Urinary bladder (tissue), 4 donors: ENCODE measurements around the gene HOTAIR. TPM values are rescaled to one million over a fixed set of nuclear protein-coding genes. Genes with fewer than 3 reads are reported as not detected.
A peak's percentile ranks its signal among the peaks of the same experiment; 100 is the strongest.

Source experiments
- DNase-seq: peaks from one replicate; pipeline ENCODE4 v3.0.0-alpha.2; 2015; ENCODE audit errors: extremely low spot score
- H3K27ac ChIP-seq: one replicate; pipeline ENCODE4 v1.5.1; 2013; ENCODE audit warnings: low read depth, mild to moderate bottlenecking, moderate library complexity
- H3K36me3 ChIP-seq: one replicate; pipeline ENCODE4 v1.6.1; 2013; ENCODE audit warnings: mild to moderate bottlenecking, moderate library complexity; ENCODE audit not compliant: insufficient read depth
- H3K4me1 ChIP-seq: one replicate; pipeline ENCODE4 v1.6.1; 2013; ENCODE audit warnings: mild to moderate bottlenecking, moderate library complexity; ENCODE audit not compliant: insufficient read depth
- H3K4me3 ChIP-seq: one replicate; pipeline ENCODE4 v1.5.1; 2013; ENCODE audit warnings: low read depth, low read length
- WGBS: extraction: QIAGEN DNeasy Blood & Tissue Kit; methylation state at CpG from one replicate; pipeline ENCODE4 v1.1.7; 2013; 5-methylcytosine and 5-hydroxymethylcytosine counted together
- polyA plus RNA-seq: library from polyadenylated mRNA; stranded (reverse); fragments of 200-250 nt; gene quantifications from one replicate; pipeline ENCODE4 v1.2.3, GENCODE V29; 2013
- total RNA-seq: library from RNA; depleted of rRNA; stranded (reverse); fragments of >200 nt; gene quantifications from one replicate; pipeline ENCODE4 v1.2.3, GENCODE V29; 2014
- donor health status: healthy with polysubstance abuse.
- donor health status: healthy.

HOTAIR gene
- total and polyA plus RNA-seq, 2 donors: 1.1 to 6.3 TPM

DNA sequence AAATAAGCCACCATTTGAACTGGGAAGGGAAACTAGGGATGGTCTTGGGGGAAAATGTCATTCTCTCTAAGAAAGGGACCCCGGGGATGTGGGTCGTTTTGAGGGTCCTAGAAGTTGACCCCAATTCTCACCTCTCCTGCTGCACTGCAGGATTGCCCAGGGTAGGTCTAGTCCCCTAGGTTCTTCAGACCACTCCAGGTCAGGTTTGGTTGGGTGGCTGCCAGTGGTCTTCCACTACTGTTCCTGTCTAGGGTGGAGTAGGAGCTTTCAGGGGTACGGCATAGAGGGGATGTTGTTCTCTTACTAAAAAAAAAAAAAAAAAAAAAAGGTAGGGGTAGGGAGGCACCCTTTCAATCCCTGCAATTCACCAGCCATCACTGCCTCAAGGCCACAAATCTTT is 41.3 kb upstream of the HOTAIR start:
- WGBS: 10% methylated on average over 3 of the region's 3 CpGs
- H3K36me3 ChIP-seq: no peaks in the 10 kb centered on the region
- H3K27ac ChIP-seq: no peak overlapping the region
- H3K4me3 ChIP-seq: no peak overlapping the region
- no peaks in the 10 kb centered on the region for H3K4me1 ChIP-seq
- DNase-seq: no peak

DNA sequence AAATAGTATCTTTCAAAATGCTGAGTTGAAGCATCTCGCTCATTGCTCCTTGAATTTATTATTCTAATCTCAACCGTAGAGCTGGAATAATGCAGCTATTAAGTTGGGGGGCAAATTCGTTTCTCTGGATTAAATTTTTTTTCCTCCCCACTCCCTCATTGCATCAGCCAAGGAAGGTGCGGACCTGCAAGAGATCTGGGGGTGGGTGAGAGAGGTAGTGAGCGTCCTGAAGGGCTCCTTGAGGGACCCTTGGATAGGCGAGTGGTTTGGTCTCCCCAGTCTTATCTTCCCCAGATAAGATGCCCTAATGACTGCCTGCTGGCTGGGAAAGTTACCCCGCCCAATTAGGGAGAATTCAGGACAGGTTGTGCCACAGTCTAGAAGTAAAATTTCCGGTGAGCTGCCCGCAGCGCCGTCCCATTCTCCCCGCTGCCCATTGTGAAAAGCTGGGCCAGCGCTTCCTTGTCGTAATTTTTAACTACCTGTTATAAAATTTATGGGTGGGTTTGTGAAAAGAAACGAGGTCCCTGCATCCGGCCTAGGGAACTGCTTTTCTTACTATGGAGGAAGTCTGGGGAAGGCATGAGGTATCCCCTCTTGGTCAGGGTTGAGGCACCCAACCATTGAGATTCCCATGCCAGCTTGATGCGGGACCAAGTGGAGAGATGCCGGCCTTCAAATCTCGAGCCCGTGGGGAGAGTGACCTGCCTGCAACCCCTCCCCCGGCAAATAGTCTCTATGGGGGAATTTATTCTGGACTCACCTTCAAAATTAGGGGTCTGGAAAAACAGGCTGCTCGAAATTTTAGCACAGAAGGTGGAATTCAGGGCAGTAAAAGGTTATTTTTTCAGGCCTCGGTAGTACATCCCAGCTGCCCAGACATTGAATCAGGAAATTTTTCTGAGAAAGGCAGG is 40.5 kb upstream of the HOTAIR start:
- Histone ChIP-seq H3K4me1 (no peaks in the 10 kb centered on the region), H3K4me3 (no peak overlapping the region), H3K27ac (no peak overlapping the region), H3K36me3 (no peaks in the 10 kb centered on the region)
- DNase-seq: no peak
- 16% methylated on average over 23 of the region's 23 CpGs for WGBS

DNA sequence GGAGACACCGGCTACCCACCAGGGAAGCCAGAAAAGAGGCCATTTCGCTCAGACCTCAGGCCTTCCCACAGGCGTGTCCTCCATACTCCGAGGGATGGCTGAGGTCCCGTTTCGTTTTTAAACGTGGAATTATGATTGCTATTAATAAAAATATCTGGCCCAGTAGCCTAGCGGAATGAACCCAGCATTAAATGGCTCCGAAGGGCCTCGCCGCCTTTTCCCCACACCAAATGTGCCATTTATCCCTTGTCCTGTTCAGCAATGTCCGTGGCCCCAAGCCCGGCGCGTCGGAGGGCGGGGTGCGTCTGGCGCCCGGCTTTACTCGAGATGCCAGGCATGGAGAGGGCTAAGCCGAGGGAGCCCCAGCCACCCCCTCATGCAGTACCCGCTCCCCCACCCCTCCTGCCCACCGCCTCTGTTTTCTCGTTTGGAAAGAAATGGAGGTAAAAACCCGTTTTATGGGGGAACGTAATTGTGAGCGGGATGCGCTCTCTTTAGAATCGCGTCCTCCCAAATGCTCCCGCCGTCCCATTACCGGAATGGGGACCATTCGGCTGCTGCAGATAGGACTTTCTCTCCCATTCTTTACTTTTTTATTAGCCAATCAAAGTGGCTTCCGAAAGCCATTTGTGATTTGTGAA is 39.7 kb upstream of the HOTAIR start:
- H3K27ac ChIP-seq: no peak overlapping the region
- no peak for DNase-seq
- no peaks in the 10 kb centered on the region for H3K36me3 ChIP-seq
- WGBS: 6% methylated on average over 36 of the region's 36 CpGs
- H3K4me1 ChIP-seq: no peaks in the 10 kb centered on the region
- no peak overlapping the region for H3K4me3 ChIP-seq

- 44% methylated on average over 6 of the region's 6 CpGs for WGBS
- Histone ChIP-seq H3K4me3 (no peak overlapping the region), H3K36me3 (no peaks in the 10 kb centered on the region), H3K27ac (no peak overlapping the region), H3K4me1 (no peaks in the 10 kb centered on the region)
- no peak for DNase-seq
Observed at GRCh38 chr12:54012631-54013409, 38.1 kb upstream of the HOTAIR start.

- no peaks in the 10 kb centered on the region for H3K36me3 ChIP-seq
- no peak for DNase-seq
- 36% methylated on average over 14 of the region's 14 CpGs for WGBS
- H3K4me3 ChIP-seq: no peak overlapping the region
- H3K4me1 ChIP-seq: no peaks in the 10 kb centered on the region
- no peak overlapping the region for H3K27ac ChIP-seq
Observed at GRCh38 chr12:54011665-54012532, 37.1 kb upstream of the HOTAIR start.

DNA sequence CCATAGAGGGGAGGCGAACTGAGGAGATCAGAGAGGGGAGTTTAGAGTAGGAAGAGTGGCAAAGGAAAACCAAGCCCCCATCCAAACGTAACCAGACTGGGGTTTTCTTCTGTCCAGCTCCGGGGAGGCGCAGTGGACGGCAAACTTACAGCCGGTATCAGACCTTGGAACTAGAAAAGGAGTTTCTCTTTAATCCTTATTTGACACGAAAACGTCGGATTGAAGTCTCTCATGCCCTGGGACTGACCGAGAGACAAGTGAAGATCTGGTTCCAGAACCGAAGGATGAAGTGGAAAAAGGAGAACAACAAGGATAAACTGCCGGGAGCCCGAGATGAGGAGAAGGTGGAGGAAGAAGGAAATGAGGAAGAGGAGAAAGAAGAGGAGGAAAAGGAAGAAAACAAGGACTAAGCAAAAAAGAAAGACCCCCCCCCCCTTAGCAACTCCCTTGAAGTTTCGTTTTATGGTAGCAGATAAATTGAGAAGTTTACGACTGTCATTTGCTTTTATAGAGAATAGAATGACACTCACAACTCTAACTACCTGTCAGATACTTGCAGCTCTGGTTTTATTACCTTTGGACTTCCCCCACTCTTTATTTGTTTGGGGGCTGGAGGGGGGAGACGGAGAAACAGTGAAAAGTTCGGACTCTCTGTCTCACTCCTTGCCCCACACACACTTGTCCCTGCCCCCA is 36.4 kb upstream of the HOTAIR start:
- 16% methylated on average over 17 of the region's 17 CpGs for WGBS
- no peak for DNase-seq
- no peaks in the 10 kb centered on the region for H3K36me3 ChIP-seq
- H3K4me1 ChIP-seq: no peaks in the 10 kb centered on the region
- H3K4me3 ChIP-seq: no peak overlapping the region
- no peak overlapping the region for H3K27ac ChIP-seq

DNA sequence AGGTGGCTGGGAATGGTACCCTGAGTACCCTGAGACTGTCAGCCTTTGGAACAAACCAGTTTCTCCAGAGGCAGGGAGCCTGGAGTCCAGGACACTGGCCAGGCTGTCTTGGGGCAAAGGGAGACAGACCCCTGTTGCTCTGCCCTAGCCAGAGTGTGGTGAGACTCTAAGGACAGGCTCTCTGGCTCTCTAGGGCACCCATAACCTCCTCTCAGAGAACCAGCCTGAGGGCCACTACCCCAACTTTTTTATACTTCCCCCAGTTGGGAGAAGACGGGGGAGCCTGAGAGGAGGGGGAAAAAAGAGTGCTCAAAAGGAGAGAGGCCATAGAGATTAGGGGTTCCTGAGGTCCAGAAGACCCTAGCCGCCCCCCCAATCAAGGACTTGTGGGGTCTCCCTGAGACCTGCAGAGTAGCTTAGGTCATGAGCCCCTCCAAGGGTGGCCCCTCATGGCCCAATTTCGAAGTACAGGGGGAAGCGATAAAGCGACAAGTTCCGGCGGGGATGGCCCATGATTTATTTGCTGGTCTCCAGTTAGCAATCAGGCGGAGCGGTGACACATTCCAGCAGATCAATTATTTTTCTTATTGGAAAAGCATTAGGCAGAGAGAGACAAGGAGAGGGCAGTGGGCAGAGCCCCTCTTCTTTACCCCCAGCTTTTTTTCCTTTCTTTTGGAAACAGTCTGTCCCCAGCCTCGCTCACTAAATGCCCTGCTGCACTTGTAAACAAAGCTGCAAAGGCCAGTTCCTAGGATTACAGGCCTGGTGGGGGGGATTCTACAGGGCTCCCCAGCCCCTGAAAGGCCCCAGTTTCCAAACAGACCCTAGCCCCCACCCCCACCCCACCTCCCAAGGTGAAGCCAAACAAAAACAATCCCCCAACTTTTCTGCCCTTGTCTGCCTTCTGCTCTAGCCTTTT is 35.6 kb upstream of the HOTAIR start:
- WGBS: 25% methylated on average over 10 of the region's 10 CpGs
- Histone ChIP-seq H3K36me3 (no peaks in the 10 kb centered on the region), H3K4me3 (no peak overlapping the region), H3K27ac (no peak overlapping the region), H3K4me1 (no peaks in the 10 kb centered on the region)
- DNase-seq: no peak

DNA sequence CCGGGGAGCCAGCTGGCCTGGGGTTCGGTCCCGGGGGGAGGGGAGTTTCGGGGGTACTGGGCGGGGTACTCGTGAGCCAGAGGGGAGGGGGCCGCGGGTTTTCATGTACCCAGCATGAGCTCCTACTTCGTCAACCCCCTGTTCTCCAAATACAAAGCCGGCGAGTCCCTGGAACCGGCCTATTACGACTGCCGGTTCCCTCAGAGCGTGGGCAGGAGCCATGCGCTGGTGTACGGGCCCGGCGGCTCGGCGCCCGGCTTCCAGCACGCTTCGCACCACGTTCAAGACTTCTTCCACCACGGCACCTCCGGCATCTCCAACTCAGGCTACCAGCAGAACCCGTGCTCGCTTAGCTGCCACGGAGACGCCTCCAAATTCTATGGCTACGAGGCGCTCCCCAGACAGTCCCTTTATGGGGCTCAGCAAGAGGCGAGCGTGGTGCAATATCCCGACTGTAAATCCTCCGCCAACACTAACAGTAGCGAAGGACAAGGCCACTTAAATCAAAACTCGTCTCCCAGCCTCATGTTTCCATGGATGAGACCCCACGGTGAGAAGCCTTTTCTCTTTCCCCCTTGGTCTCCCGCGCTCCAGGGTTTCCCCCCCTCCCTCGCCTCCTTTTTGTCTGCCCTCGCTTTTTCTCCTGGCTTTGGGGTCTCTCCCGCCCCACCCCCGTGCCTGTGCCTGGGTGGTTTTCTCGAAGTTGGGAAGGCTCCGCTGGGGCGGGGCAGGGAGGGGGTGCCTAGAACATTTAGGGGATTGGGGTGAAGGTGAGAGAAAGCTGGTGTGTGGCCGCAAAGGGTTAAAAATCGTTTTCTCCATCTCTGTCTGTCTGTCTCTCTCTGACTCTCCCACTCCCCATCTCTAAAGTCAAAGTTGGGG is 34.7 kb upstream of the HOTAIR start:
- no peaks in the 10 kb centered on the region for H3K36me3 ChIP-seq
- peak overlapping the region; percentile 2 for H3K4me3 ChIP-seq
- DNase-seq: no peak
- H3K4me1 ChIP-seq: no peaks in the 10 kb centered on the region
- WGBS: 4% methylated on average over 51 of the region's 51 CpGs
- no peak overlapping the region for H3K27ac ChIP-seq

DNA sequence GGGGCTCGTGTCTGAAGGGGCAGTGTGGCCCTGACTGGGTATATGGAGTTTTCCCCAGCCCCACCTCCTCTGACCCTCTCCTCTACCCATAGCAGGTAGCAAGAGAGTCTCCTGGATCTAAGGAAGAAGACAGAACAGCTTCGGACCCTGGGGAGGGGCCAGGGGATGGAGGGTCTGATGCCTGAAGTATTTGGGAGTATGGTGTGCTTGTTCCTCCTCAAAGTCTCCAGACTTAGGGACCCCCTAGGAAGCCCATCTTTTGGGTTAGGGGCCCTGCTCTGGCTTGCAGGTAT is 33.5 kb upstream of the HOTAIR start:
- Histone ChIP-seq H3K4me1 (no peaks in the 10 kb centered on the region), H3K27ac (no peak overlapping the region), H3K36me3 (no peaks in the 10 kb centered on the region), H3K4me3 (no peak overlapping the region)
- 45% methylated on average over 2 of the region's 2 CpGs for WGBS
- DNase-seq: no peak

- H3K4me3 ChIP-seq: no peak overlapping the region
- 62% methylated on average over 2 of the region's 2 CpGs for WGBS
- H3K27ac ChIP-seq: no peak overlapping the region
- no peak for DNase-seq
- no peaks in the 10 kb centered on the region for H3K4me1 ChIP-seq
- H3K36me3 ChIP-seq: no peaks in the 10 kb centered on the region
Observed at GRCh38 chr12:54007538-54008259, 32.9 kb upstream of the HOTAIR start.
